ENCODE measurements around the gene SDSL. TPM values are rescaled to one million over a fixed set of nuclear protein-coding genes. Genes with fewer than 3 reads are reported as not detected.

SDSL gene
- polyA plus RNA-seq, 3 donors: 4.6 to 10.0 (median 6.5) TPM

GRCh38 chr12:113392988-113393579 lies 29.1 kb upstream of the SDSL start:
- no peak overlapping the region for H3K4me3 ChIP-seq (replicated peaks in 1 of 3; ENCODE audit: low read depth in 2 of 3, low read length in 3 of 3)
- Mint-ChIP-seq H3K36me3 (peaks cover 10% of the 10 kb centered on the region in 2 donors), H3K27me3 (ENCODE audit: low read depth in 3 of 3) (peaks cover 5 to 10% (median 6%) of the 10 kb centered on the region in 3 donors), H3K4me1 (no peaks in the 10 kb centered on the region), H3K9me3 (peaks cover 0 to 12% (median 0%) of the 10 kb centered on the region in 7 donors), H3K4me3 (no peak overlapping the region), H3K27ac (no peak overlapping the region)
- no peak overlapping the region for H3K4me2 ChIP-seq (replicated peaks; ENCODE audit: extremely low read depth, low read length, poor library complexity, severe bottlenecking)
- no peak overlapping the region for H3K27ac ChIP-seq (ENCODE audit: low read depth in 1 of 2, low read length in 2 of 2)
- no peak overlapping the region for H2AFZ ChIP-seq (ENCODE audit: insufficient read depth, low read depth, low read length, poor library complexity, severe bottlenecking)
- H3K9me3 ChIP-seq (replicated peaks in 1 of 2; ENCODE audit: control insufficient read depth in 1 of 2, insufficient read depth in 1 of 2, low read length in 2 of 2): no peaks in the 10 kb centered on the region
- no peaks in the 10 kb centered on the region for H3K27me3 ChIP-seq (ENCODE audit: control insufficient read depth in 2 of 2, insufficient read depth in 2 of 2, low read length in 2 of 2)
- H4K20me1 ChIP-seq (ENCODE audit: insufficient read depth, low read length): no peaks in the 10 kb centered on the region
- no peak overlapping the region for H3K9ac ChIP-seq (ENCODE audit: insufficient read depth, low read length, poor library complexity, severe bottlenecking)
- intact Hi-C loops (cut with micrococcal nuclease): loop anchor here in 1 of 2 donors (5.0 kb wide), 1 partner anchor 34 kb away; no protein-coding TSS in a partner anchor
- H3K4me1 ChIP-seq (ENCODE audit: control insufficient read depth in 1 of 2, insufficient read depth in 2 of 2, low read length in 2 of 2): no peaks in the 10 kb centered on the region
- TF ChIP-seq CTCF (IDR thresholded peaks at IDR 0.05): no peak
- WGBS (ENCODE audit: insufficient coverage): 95% methylated on average over 17 of the region's 17 CpGs
- no peaks in the 10 kb centered on the region for H3K79me2 ChIP-seq (ENCODE audit: insufficient read depth, low read length)
- peaks cover 8 to 28% of the 10 kb centered on the region in 2 donors for H3K36me3 ChIP-seq (replicated peaks in 1 of 2; ENCODE audit: control insufficient read depth in 1 of 2, insufficient read depth in 2 of 2, low read length in 2 of 2)
- DNase-seq: no peak

DNA sequence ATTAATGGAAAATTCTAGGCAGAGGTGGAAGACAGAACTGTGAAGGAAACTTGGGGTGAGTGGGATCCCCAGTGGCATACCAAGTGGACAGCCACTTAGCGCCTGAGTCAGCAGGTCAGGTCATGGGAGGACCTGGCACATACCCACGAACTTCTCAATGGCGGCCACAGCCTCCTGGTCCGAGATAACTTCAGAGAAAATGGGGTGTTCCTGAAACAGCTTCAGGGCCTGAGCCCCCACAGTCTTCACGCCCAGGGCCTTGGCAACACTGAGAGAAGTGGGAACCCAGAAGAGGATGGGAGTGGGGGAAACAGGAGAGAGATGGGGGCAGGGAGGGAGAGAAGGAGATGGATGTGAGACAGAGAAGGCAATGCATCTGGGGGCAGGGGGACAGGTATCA lies 28.4 kb upstream of the SDSL start:
- Mint-ChIP-seq H3K4me1 (no peaks in the 10 kb centered on the region), H3K9me3 (peaks cover 0 to 12% (median 0%) of the 10 kb centered on the region in 7 donors), H3K4me3 (no peak overlapping the region), H3K27me3 (ENCODE audit: low read depth in 3 of 3) (peaks cover 5 to 9% (median 7%) of the 10 kb centered on the region in 3 donors), H3K27ac (peak overlapping the region in 1 of 7 donors; percentile 41), H3K36me3 (peaks cover 3% of the 10 kb centered on the region in 2 donors)
- no peaks in the 10 kb centered on the region for H3K79me2 ChIP-seq (ENCODE audit: insufficient read depth, low read length)
- no peak overlapping the region for H2AFZ ChIP-seq (ENCODE audit: insufficient read depth, low read depth, low read length, poor library complexity, severe bottlenecking)
- H3K27me3 ChIP-seq (ENCODE audit: control insufficient read depth in 2 of 2, insufficient read depth in 2 of 2, low read length in 2 of 2): no peaks in the 10 kb centered on the region
- intact Hi-C loops (cut with micrococcal nuclease): loop anchor here in 1 of 2 donors (5.0 kb wide), 1 partner anchor 34 kb away; no protein-coding TSS in a partner anchor
- WGBS (ENCODE audit: insufficient coverage): 94% methylated on average over 3 of the region's 5 CpGs
- H3K9me3 ChIP-seq (replicated peaks in 1 of 2; ENCODE audit: control insufficient read depth in 1 of 2, insufficient read depth in 1 of 2, low read length in 2 of 2): no peaks in the 10 kb centered on the region
- no peaks in the 10 kb centered on the region for H3K4me1 ChIP-seq (ENCODE audit: control insufficient read depth in 1 of 2, insufficient read depth in 2 of 2, low read length in 2 of 2)
- no peak overlapping the region for H3K4me3 ChIP-seq (replicated peaks in 1 of 3; ENCODE audit: low read depth in 2 of 3, low read length in 3 of 3)
- H4K20me1 ChIP-seq (ENCODE audit: insufficient read depth, low read length): no peaks in the 10 kb centered on the region
- TF ChIP-seq CTCF (IDR thresholded peaks at IDR 0.05): no peak
- H3K4me2 ChIP-seq (replicated peaks; ENCODE audit: extremely low read depth, low read length, poor library complexity, severe bottlenecking): no peak overlapping the region
- H3K9ac ChIP-seq (ENCODE audit: insufficient read depth, low read length, poor library complexity, severe bottlenecking): no peak overlapping the region
- H3K27ac ChIP-seq (ENCODE audit: low read depth in 1 of 2, low read length in 2 of 2): no peak overlapping the region
- peaks cover 2 to 22% of the 10 kb centered on the region in 2 donors for H3K36me3 ChIP-seq (replicated peaks in 1 of 2; ENCODE audit: control insufficient read depth in 1 of 2, insufficient read depth in 2 of 2, low read length in 2 of 2)
- no peak for DNase-seq

Data from CD14-positive monocyte (primary cell).